Activated CD4-positive, alpha-beta T cell treated with anti-CD3 and anti-CD28 coated beads, Interleukin-2, amount 10 ng/mL, durations not matched to agents 7 days and 5 days (primary cell): ENCODE data around the gene MALAT1. TPM values are rescaled to one million over a fixed set of nuclear protein-coding genes. Genes with fewer than 3 reads are reported as not detected.

Source experiments
- CTCF ChIA-PET: fragments of 350-600 bp; sonication (Branson Sonifier 250); formaldehyde crosslinking; loops from one replicate; lab custom pipeline; 2021; ENCODE audit warnings: antibody characterized with exemption; lab: Charles Lee
- POLR2A ChIA-PET: fragments of 350-600 bp; sonication (Branson Sonifier 250); formaldehyde crosslinking; loops from one replicate; lab custom pipeline; 2021; ENCODE audit warnings: antibody characterized with exemption; lab: Charles Lee
- DNase-seq: peaks from one replicate; pipeline ENCODE4 v3.0.0-alpha.2; 2020
- H3K27ac Mint-ChIP-seq: one replicate; pipeline ENCODE4 v1.8.0; 2021; ENCODE audit warnings: mild to moderate bottlenecking, moderate library complexity, mixed read lengths
- H3K27me3 Mint-ChIP-seq: one replicate; pipeline ENCODE4 v1.8.0; 2021; ENCODE audit warnings: mixed read lengths
- H3K36me3 Mint-ChIP-seq: one replicate; pipeline ENCODE4 v1.8.0; 2021; ENCODE audit warnings: low read depth, mixed read lengths
- H3K4me1 Mint-ChIP-seq: one replicate; pipeline ENCODE4 v1.8.0; 2021; ENCODE audit warnings: mixed read lengths
- H3K4me3 Mint-ChIP-seq: one replicate; pipeline ENCODE4 v1.8.0; 2021; ENCODE audit warnings: mild to moderate bottlenecking, moderate library complexity, mixed read lengths
- H3K9me3 Mint-ChIP-seq: one replicate; pipeline ENCODE4 v1.8.0; 2021; ENCODE audit warnings: mixed read lengths
- total RNA-seq, 2 experiments: library from RNA; stranded (reverse); gene quantifications; one replicate each; pipeline ENCODE4 v1.2.3, GENCODE V29; 2021

Gene MALAT1
- total RNA-seq, 2 experiments from 2014 or later: 7,183 to 8,252 TPM

DNA sequence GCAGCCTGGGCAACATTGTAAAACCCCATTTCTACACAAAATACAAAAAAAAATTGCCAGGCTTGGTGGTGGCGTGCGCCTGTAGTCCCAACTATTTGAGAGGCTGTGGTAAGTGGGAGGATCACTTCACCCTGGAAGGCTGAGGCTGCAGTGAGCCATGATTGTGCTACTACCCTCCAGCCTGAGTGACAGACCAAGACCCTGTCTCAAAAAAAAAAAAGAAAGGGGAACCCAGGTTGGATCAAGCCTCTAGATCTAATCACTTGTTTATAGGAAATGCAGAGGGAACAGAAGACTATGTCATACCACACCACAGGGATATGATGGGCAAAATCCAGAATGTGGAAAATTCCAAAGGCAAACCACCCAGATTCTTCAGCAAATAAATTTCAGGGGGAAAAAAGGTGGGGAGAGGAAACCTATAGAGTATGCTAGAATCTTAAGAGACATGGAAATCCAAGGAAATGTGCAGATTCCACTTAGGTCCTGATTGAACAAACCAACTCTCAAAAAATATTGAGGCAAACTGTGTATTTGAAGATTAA, 16.5 kb upstream of the MALAT1 start:
- DNase-seq: no peak
- H3K36me3 Mint-ChIP-seq: no peaks in the 10 kb centered on the region
- POLR2A ChIA-PET: no interaction called here
- H3K4me1 Mint-ChIP-seq: peaks cover 18% of the 10 kb centered on the region
- no peaks in the 10 kb centered on the region for H3K9me3 Mint-ChIP-seq
- H3K27ac Mint-ChIP-seq: no peak overlapping the region
- H3K27me3 Mint-ChIP-seq: peaks cover 11% of the 10 kb centered on the region
- H3K4me3 Mint-ChIP-seq: no peak overlapping the region
- CTCF ChIA-PET: interaction anchor here (0.7 to 1.2 kb wide), 3 partner anchors 11 to 28 kb away, joined by 3 read pairs; no protein-coding TSS in a partner anchor

DNA sequence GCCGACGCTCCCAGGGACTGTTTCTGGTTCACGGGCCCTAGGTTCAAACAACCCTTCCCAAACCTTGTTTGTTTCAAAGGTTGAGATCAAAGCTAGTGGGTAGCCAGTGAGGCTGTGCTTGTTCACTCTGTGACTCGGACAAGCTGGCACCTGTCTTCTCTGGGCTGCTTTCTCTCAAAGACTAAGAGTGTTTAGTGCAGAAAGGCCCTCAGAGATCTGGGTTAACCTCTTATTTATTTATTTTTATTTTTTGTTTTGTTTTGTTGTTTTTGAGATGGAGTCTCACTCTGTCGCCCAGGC, 13.0 kb upstream of the MALAT1 start:
- Mint-ChIP-seq H3K36me3 (no peaks in the 10 kb centered on the region), H3K27me3 (peaks cover 11% of the 10 kb centered on the region), H3K9me3 (no peaks in the 10 kb centered on the region), H3K4me1 (peaks cover 28% of the 10 kb centered on the region), H3K27ac (no peak overlapping the region), H3K4me3 (no peak overlapping the region)
- POLR2A ChIA-PET: interaction anchor here (0.6 kb wide), 1 partner anchor 70 kb away, joined by 3 read pairs; no protein-coding TSS in a partner anchor
- CTCF ChIA-PET: interaction anchor here (1.6 to 10.0 kb wide), 5 partner anchors 10 to 70 kb away, joined by 4 to 119 read pairs (median 13); partner anchors contain the start of gene MALAT1
- no peak for DNase-seq

DNA sequence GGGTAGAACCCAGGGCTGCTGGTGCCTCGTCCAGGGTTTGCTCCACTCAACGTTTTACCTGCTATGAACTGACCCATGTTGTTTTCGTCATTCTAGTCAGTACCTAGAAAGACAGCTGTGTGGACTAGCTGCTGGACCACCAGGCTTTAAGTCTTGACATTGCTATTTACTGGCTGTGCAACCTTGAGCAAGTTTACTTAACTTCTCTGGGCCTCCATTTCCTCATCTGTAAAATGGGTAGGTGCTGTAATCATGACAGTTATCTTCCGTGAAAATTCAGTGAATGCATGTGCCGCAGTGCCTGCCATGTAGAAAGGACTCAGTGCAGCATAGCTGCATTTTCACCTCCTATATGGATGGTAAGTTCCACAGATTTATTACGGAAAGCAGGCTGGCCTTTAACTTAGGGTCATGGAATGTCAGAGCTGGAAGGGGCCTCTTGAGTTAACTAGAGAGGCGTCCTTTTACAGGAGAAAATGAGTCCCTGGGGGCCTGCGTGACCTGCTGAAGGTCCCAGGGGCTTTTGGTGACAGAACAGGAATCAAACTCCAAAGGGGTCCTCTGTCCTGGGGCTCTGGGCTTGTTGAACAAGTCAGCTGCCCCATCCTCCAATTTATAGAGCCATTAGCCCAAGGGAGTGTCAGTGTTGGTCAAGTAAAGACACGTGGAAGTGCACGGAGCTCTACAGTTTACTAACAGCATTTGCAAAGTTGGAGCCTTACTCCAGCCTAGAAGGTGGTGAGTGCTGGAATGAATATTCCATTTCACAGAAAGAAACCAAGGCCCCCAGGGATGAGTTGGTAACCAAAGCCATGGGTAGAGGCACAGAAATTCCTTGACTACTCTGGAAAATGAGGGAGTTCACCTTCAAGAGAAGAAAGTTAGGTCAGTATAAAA, 12.0 kb upstream of the MALAT1 start:
- Mint-ChIP-seq H3K27me3 (peaks cover 10% of the 10 kb centered on the region), H3K36me3 (no peaks in the 10 kb centered on the region), H3K4me3 (no peak overlapping the region), H3K27ac (no peak overlapping the region), H3K9me3 (no peaks in the 10 kb centered on the region), H3K4me1 (peaks cover 33% of the 10 kb centered on the region)
- DNase-seq: no peak
- POLR2A ChIA-PET: interaction anchor here (0.6 to 4.1 kb wide), 4 partner anchors 10 to 71 kb away, joined by 3 to 39 read pairs (median 4); partner anchors contain the start of gene MALAT1
- CTCF ChIA-PET: interaction anchor here (0.6 to 10.0 kb wide), 6 partner anchors 11 to 71 kb away, joined by 3 to 119 read pairs (median 10); partner anchors contain the start of gene MALAT1

DNA sequence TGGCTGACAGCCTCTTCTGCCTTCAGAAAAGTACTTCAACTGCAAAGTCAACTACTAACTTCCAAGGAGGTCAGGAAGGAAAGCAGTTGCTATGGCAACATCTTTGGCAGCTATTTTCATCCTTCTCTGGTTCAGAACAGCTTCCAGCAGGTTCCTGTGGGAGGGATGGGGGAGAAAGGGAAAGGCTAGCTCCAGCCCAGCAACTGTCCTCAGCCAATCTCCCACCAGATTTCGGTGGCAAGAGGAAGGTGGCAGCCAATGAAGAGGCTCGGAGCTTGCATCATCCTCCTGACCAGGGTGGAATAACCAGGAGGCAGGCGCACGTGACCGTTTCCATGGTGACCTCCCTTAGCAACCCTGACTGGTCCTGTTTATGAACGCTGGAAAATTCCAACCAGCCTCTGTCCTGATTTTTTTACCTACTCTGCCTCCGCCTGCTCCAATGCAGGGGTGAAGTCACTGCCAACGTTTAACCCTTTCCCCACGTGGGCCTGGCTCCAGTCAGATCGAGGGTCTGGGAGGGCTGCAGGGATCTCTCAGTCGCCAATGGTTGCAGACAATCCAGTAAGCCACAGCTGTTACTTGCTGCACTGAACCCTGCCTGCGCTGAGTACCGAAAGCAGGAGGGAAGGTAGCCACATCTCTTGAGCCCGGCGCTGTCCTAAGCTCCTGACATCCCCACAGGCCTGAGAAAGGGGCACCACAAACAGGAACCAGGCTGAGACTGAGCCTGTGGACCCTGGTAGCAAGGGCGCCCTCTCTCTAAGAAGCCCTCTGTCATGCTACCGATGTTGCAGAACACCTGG, 11.2 kb upstream of the MALAT1 start:
- H3K27me3 Mint-ChIP-seq: peaks cover 5% of the 10 kb centered on the region
- peak; percentile 66 for DNase-seq
- ChIA-PET CTCF (interaction anchor here (0.6 to 10.0 kb wide), 8 partner anchors 10 to 72 kb away, joined by 3 to 119 read pairs (median 6); partner anchors contain the start of gene MALAT1), POLR2A (interaction anchor here (0.8 to 4.1 kb wide), 5 partner anchors 9 to 59 kb away, joined by 3 to 39 read pairs (median 4); partner anchors contain the start of gene MALAT1)
- H3K36me3 Mint-ChIP-seq: no peaks in the 10 kb centered on the region
- H3K9me3 Mint-ChIP-seq: no peaks in the 10 kb centered on the region
- no peak overlapping the region for H3K4me3 Mint-ChIP-seq
- H3K4me1 Mint-ChIP-seq: peaks cover 38% of the 10 kb centered on the region
- H3K27ac Mint-ChIP-seq: peak overlapping the region; percentile 71

DNA sequence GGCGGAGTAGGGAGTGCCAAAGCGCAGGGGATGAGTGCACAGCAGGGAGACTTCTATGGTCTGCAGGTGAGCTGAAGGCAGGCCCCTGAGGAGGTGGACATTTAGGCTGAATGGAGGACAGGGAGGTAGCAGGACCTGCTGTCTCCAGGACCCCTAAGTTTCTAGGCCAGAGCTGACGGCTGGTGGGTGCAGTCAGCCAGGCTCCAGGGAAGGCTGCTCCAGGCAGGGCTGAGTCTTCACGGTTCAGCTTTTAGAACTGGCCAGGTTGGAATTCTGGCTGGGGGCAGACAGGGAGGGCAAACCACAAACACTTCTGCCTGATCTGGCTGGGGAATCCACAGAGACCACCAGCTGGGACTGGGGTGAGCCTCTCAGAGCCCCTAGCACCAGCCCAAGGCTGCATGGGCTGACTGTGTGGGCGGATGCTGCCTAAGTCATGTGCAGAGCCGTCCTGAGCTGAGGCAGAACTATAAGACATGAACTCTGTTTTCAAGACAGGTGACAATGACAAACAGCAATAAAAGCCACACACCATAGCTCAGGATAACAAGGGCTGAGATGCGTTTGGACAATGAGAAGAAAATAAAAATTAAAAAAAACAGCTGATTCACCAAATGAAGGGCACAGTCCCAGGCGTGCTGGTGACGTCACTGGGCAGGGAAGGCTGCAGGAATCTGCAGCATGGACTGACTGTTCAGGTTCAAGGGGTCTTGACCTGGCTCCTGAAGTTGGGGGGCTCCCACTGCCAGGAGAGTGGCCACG, 10.4 kb upstream of the MALAT1 start:
- DNase-seq: no peak
- Mint-ChIP-seq H3K9me3 (no peaks in the 10 kb centered on the region), H3K27ac (no peak overlapping the region), H3K4me3 (no peak overlapping the region), H3K4me1 (peaks cover 45% of the 10 kb centered on the region), H3K36me3 (no peaks in the 10 kb centered on the region), H3K27me3 (peaks cover 5% of the 10 kb centered on the region)
- ChIA-PET POLR2A (interaction anchor here (0.8 to 4.1 kb wide), 3 partner anchors 9 to 60 kb away, joined by 3 to 39 read pairs (median 7); partner anchors contain the start of gene MALAT1), CTCF (interaction anchor here (0.6 to 10.0 kb wide), 6 partner anchors 9 to 72 kb away, joined by 3 to 119 read pairs (median 10); partner anchors contain the start of gene MALAT1)

DNA sequence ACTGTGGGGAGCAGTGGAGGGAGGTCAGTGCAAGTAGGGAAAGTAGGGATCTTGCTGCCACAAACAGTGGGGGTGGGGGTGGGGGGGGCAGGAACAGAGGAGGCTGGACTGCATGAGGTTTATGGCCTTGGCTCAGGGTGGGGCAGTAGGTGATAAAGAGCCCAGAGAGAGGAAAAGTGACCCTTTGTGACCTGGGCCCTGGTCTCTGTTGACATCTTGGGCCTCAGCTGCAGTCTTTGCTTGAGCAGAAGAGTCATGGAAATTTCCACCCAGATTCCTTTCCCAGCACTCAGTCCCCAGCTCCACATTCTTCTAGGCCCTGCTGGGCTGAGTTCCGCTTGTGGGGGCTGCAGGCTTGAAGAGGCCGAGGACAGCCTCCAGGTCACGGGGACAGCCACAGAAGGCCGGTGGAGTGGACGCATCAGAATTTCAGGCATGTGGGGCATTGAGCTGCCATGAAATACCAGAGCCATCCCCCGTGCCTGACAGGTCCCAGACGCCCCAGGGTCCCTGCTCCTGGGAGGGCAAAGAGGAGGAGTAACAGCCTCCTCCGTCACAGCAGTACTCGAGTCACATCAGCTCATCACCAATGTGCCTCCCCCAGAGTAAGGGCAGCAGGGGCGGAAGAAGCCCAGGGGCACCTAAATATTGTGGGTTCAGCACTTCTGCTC, 9.7 kb upstream of the MALAT1 start:
- Mint-ChIP-seq H3K36me3 (no peaks in the 10 kb centered on the region), H3K4me3 (no peak overlapping the region), H3K4me1 (peaks cover 51% of the 10 kb centered on the region), H3K9me3 (no peaks in the 10 kb centered on the region), H3K27ac (no peak overlapping the region), H3K27me3 (peaks cover 2% of the 10 kb centered on the region)
- POLR2A ChIA-PET: interaction anchor here (1.4 to 4.1 kb wide), 2 partner anchors 8 to 10 kb away, joined by 7 to 39 read pairs; partner anchors contain the start of gene MALAT1
- DNase-seq: no peak
- CTCF ChIA-PET: interaction anchor here (0.6 to 10.0 kb wide), 7 partner anchors 9 to 73 kb away, joined by 3 to 119 read pairs (median 6); partner anchors contain the start of gene MALAT1

DNA sequence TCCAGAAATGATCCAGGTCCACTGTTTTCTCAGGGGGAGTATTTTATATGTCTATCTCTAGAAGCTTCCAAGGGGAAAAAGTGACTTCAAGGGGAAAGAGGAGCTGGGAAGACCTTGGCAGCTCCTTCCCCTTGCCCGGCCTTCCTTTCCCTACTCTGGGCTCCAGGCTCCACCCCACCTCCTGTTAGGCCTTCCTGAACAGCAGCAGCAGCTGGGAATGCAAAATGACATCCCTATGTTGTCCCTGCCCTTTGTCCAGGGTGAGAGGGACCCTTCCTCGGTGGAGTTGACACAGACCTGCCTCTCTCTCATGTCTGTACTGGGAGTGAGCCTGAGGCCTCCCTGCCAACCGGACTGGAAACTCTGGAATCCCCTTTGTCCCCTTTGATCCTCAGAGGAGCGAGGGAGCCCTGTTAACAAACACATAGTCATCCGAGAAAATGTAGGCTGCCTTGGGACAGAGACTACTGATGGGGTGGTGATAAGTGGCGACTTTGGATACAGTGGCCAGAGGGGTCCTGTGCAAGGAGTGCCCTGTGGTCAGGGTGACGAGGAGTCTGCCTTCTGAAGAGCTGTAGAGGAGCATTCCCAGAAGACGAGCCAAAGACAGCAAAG, 9.0 kb upstream of the MALAT1 start:
- no peak overlapping the region for H3K4me3 Mint-ChIP-seq
- CTCF ChIA-PET: interaction anchor here (0.6 to 10.0 kb wide), 6 partner anchors 8 to 64 kb away, joined by 3 to 119 read pairs (median 4); partner anchors contain the start of gene MALAT1

DNA sequence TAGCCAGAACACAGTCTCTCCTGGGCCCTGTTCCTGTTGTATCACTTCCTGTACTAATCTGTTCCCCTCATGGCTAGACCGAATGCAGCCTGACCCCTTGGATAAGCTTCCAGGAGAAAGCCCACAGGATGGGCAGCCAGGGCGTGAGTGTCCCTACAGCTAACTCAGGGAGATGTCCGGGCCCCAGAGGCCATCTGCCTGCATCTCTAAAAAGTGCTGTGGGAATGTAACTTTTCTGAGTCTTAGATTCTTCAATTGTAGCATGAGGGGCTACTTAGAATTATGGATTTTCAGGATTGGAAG, 7.7 kb upstream of the MALAT1 start:
- H3K36me3 Mint-ChIP-seq: no peaks in the 10 kb centered on the region
- no peaks in the 10 kb centered on the region for H3K9me3 Mint-ChIP-seq
- ChIA-PET POLR2A (interaction anchor here (0.6 to 0.7 kb wide), 3 partner anchors 13 to 68 kb away, joined by 3 to 5 read pairs (median 3); partner anchors contain the start of gene NEAT1), CTCF (interaction anchor here (2.4 to 10.0 kb wide), 2 partner anchors 15 to 75 kb away, joined by 5 to 119 read pairs; no protein-coding TSS in a partner anchor)
- H3K4me1 Mint-ChIP-seq: peaks cover 58% of the 10 kb centered on the region
- no peak overlapping the region for H3K4me3 Mint-ChIP-seq
- no peaks in the 10 kb centered on the region for H3K27me3 Mint-ChIP-seq
- no peak for DNase-seq
- H3K27ac Mint-ChIP-seq: no peak overlapping the region

More for the DNA sequence above, 9.0 kb upstream of the MALAT1 start:
- POLR2A ChIA-PET: interaction anchor here (4.1 kb wide), 1 partner anchor 10 kb away, joined by 39 read pairs; the partner anchor contains the start of gene MALAT1
- no peak for DNase-seq
- Mint-ChIP-seq H3K27ac (no peak overlapping the region), H3K36me3 (no peaks in the 10 kb centered on the region), H3K4me1 (peaks cover 56% of the 10 kb centered on the region), H3K9me3 (no peaks in the 10 kb centered on the region), H3K27me3 (peaks cover 2% of the 10 kb centered on the region)

DNA sequence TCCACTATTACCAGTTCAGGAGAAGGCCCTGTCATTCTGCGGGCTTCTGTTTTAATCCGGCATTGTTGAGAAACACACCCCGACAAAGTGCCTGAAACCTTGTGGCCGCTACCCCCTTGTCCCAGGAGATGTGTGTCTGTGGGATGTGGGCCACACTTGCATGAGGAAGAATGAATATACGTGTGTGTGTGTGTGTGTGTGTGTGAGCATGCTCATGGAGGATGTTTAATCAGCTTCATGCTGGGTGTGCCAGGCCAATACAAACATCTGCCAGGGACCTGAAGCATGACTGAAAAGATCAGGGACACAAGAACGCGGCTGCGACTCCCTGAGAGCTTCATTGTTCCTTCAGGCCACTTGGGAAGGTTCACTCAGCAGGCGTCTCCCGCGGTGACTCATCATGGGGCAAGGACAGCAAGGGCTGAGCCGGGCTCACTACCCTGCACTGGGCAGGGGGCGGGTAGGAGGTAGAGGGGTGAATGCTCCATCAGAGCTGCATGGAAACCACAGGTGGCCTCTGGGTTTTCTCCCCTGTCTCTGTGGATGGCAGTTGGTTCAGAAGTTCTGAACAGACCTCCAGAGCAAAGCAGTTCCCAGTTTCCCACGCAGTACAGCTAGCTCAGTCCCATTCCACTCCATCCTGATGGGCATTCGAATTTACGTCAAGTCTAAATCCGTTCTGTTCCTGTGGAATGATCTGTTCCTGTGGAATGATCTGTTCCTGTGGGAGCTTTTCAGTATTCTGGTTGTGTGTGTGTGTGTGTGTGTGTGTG, 7.0 kb upstream of the MALAT1 start:
- no peak for DNase-seq
- CTCF ChIA-PET: interaction anchor here (0.8 to 10.0 kb wide), 3 partner anchors 8 to 76 kb away, joined by 3 to 119 read pairs (median 5); no protein-coding TSS in a partner anchor
- Mint-ChIP-seq H3K4me1 (peaks cover 64% of the 10 kb centered on the region), H3K27ac (peak overlapping the region; percentile 73), H3K4me3 (no peak overlapping the region), H3K36me3 (no peaks in the 10 kb centered on the region), H3K9me3 (no peaks in the 10 kb centered on the region), H3K27me3 (no peaks in the 10 kb centered on the region)
- POLR2A ChIA-PET: interaction anchor here (0.7 kb wide), 2 partner anchors 14 to 69 kb away, joined by 3 to 5 read pairs; partner anchors contain the start of gene NEAT1

DNA sequence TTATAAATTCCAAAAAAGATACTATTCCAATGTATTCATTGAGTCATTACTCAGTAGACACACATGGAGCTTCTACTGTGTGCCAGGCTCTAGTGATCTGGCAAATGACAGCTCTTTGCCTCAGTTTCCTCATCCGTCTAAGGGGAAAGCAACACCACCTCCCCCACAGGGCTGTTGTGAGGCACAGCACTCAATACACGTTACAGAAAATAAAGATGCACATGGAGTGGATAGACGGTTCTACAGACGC, 6.5 kb upstream of the MALAT1 start:
- peak overlapping the region; percentile 52 for H3K27ac Mint-ChIP-seq

More for the DNA sequence above, 6.5 kb upstream of the MALAT1 start:
- POLR2A ChIA-PET: interaction anchor here (1.6 kb wide), 1 partner anchor 71 kb away, joined by 4 read pairs; no protein-coding TSS in a partner anchor
- Mint-ChIP-seq H3K4me3 (no peak overlapping the region), H3K27me3 (no peaks in the 10 kb centered on the region), H3K9me3 (no peaks in the 10 kb centered on the region), H3K36me3 (no peaks in the 10 kb centered on the region), H3K4me1 (peaks cover 65% of the 10 kb centered on the region)
- DNase-seq: no peak
- CTCF ChIA-PET: interaction anchor here (0.8 to 10.0 kb wide), 3 partner anchors 9 to 76 kb away, joined by 3 to 119 read pairs (median 5); no protein-coding TSS in a partner anchor
